Lower lobe of right lung (tissue), 2 donors: ENCODE data around the gene TMEM253. TPM values are rescaled to one million over a fixed set of nuclear protein-coding genes. Genes with fewer than 3 reads are reported as not detected.
A peak's percentile ranks its signal among the peaks of the same experiment; 100 is the strongest.

ENCODE experiments used
- ATAC-seq, 2 donors: fragments of 200-7000 bp; cut with Tn5 transposase; one replicate each; pipeline ENCODE4 v1.9.1; 2020 to 2022; ENCODE audit warnings: mild to moderate bottlenecking in 2 of 2, moderate library complexity in 2 of 2
- DNase-seq: peaks from one replicate; pipeline ENCODE4 v3.0.0-alpha.2; 2020
- H3K27ac ChIP-seq: fragments of 200-600 bp; one replicate; pipeline ENCODE4 v1.8.0; 2022
- H3K27me3 ChIP-seq: fragments of 200-600 bp; one replicate; pipeline ENCODE4 v1.8.0; 2022; ENCODE audit warnings: low read depth
- H3K36me3 ChIP-seq: fragments of 200-600 bp; one replicate; pipeline ENCODE4 v1.8.0; 2022; ENCODE audit warnings: mild to moderate bottlenecking
- H3K4me1 ChIP-seq: fragments of 200-600 bp; one replicate; pipeline ENCODE4 v1.8.0; 2022
- H3K4me3 ChIP-seq: fragments of 200-600 bp; one replicate; pipeline ENCODE4 v1.8.0; 2022; ENCODE audit warnings: mild to moderate bottlenecking
- H3K9me3 ChIP-seq: fragments of 200-600 bp; one replicate; pipeline ENCODE4 v1.8.0; 2022
- intact Hi-C: fragments of 100-400 bp; cut with DNase I; formaldehyde crosslinking; loops from one replicate; pipeline ENCODE4 v1.11.0; 2022
- long read RNA-seq: library from polyadenylated mRNA; unstranded; transcript quantifications from one replicate; pipeline ENCODE4 v2.0.0, GENCODE V29; 2021
- total RNA-seq: library from RNA; stranded (reverse); fragmentation: NEBNext Ultra II Directional; extraction: Animal tissue kit (Norgen Biotek cat#: 25700); gene quantifications from one replicate; pipeline ENCODE4 v1.2.1, GENCODE V29; 2021
- TF ChIP-seq, protein P1 (sequence below): fragments of 200-600 bp; IDR thresholded peaks from one replicate; pipeline ENCODE4 v1.8.0; 2022; ENCODE audit warnings: antibody characterized with exemption, mild to moderate bottlenecking
- donor health status: DM: no; HTN: yes; CAD: no; lungs with severe emphysema.

TMEM253 gene
- 0.50 TPM for total RNA-seq
- long read RNA-seq = 0 reads

DNA sequence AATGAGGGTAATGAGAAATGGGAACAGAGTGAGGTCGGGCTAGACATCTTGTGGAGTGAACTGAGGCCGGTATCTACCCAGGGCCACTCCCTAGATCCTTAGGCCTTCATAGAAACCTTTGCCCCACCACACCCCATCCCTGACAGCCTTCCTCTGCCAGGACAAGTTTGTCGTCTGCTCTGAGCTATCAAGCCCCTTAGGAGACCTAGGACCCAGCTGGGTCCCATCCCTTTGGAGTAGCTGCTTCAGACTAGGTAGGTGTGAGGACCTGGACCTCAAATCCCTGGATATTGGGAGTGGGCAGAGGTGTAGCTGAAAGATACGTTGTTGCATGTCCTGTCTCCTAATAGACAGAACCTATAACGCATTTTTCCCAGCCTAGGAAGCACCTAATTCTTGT lies at the start of gene TMEM253:
TSS of gene TMEM253 (plus strand) at position 136 of the 400 bp plus-strand sequence. CDS start 278 bp downstream, outside the sequence.
- Histone ChIP-seq H3K27ac (no peak within 1 kb of the TSS), H3K9me3 (no peaks in the 10 kb centered on the region), H3K4me3 (no peak within 1 kb of the TSS), H3K36me3 (no peaks in the 10 kb centered on the region), H3K4me1 (peaks cover 36% of the 10 kb centered on the region), H3K27me3 (no peaks in the 10 kb centered on the region)
- DNase-seq (no peak), ATAC-seq (no peak)
- TF ChIP-seq, protein P1, sequence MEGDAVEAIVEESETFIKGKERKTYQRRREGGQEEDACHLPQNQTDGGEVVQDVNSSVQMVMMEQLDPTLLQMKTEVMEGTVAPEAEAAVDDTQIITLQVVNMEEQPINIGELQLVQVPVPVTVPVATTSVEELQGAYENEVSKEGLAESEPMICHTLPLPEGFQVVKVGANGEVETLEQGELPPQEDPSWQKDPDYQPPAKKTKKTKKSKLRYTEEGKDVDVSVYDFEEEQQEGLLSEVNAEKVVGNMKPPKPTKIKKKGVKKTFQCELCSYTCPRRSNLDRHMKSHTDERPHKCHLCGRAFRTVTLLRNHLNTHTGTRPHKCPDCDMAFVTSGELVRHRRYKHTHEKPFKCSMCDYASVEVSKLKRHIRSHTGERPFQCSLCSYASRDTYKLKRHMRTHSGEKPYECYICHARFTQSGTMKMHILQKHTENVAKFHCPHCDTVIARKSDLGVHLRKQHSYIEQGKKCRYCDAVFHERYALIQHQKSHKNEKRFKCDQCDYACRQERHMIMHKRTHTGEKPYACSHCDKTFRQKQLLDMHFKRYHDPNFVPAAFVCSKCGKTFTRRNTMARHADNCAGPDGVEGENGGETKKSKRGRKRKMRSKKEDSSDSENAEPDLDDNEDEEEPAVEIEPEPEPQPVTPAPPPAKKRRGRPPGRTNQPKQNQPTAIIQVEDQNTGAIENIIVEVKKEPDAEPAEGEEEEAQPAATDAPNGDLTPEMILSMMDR = no peak
- intact Hi-C loops = no loop called here

DNA sequence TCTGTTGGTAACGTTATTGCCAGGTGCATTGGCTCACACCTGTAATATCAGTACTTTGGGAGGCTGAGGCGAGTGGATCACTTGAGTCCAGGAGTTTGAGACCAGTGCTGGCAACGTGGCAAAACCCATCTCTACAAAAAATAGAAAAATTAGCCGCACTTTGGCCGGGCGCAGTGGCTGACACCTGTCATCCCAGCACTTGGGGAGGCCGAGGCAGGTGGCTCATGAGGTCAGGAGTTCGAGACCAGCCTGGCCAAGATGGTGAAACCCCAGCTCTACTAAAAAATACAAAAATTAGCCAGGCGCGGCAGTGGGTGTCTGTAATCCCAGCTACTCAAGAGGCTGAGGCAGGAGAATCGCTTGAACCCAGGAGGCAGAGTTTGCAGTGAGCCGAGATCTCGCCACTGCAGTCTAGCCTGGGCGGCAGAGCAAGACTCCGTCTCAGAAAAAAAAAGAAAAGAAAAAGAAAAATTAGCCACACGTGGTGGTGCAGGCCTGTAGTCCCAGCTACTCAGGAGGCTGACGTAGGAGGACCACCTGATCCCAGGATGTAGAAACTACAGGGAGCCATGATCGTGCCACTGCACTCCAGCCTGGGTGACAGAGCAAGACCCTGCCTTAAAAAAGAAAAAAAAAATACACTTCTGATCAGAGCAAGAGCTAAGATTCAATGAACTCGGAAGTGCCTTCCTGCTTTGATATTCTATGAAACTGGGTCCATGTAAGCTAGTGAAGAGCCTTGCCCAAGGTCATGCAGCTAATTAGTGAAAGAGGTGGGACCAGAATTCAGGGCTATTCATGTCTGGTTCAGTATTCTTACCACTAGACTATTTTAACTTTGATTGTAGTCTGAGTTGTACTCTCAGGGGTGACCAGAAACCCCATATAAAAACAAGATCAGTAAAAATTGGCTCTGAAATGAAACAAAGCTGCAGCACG lies 47.4 kb upstream of the TMEM253 start:
- Histone ChIP-seq H3K36me3 (no peaks in the 10 kb centered on the region), H3K9me3 (no peaks in the 10 kb centered on the region), H3K4me1 (peaks cover 10% of the 10 kb centered on the region), H3K27ac (no peak overlapping the region), H3K4me3 (no peak overlapping the region), H3K27me3 (no peaks in the 10 kb centered on the region)
- no peak for ATAC-seq
- TF ChIP-seq, protein P1 = no peak
- no peak for DNase-seq
- intact Hi-C loops = no loop called here

DNA sequence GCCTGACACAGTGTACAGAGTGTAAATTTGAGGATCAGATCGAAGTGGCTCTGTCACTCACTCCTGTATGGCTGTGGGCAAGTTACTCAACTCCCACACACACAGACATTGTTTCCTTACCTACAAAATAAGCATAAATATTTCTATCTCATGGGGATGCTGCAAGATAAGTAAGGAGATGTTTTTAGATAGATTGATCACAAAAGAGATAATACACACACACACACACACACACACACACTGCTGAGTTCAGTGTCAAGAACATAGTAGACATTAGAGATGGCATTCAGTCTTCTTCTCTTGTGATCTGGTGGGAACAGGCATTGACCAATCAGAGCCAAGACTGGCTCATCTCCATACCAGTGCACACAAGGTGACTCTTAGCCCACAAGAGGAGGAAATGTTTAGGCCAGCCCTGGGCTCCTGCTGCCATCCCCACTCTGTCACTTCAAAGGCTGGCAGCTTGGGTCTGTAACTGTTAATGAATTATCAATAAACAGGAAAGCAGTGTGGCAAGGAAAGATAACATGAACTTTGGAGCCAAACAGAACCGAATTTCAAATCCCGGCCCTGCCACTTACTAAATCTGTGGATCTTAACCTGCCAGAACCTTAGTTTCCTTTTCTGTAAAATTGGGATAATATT lies 46.6 kb upstream of the TMEM253 start:
- TF ChIP-seq, protein P1 = no peak
- DNase-seq = no peak
- no peak for ATAC-seq
- Histone ChIP-seq H3K4me3 (no peak overlapping the region), H3K27ac (no peak overlapping the region), H3K9me3 (no peaks in the 10 kb centered on the region), H3K36me3 (no peaks in the 10 kb centered on the region), H3K4me1 (peaks cover 7% of the 10 kb centered on the region), H3K27me3 (no peaks in the 10 kb centered on the region)
- intact Hi-C loops = no loop called here

DNA sequence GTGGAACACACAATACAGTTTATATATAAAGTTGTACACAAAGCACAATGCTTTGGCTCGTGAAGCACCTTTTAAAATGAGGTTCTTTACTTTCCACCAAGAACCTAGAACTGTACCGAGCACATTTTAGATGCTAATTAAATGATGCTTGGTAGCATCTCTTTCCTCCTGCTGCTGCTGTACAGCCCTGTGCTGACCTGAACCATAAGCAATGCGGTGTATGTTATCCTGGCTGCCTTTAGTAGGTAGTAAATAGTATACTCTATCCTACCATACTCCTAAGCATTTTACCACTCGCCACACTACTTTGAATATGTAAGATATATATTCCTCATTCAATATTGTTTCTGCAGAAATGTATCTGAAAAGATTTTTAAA lies 46.1 kb upstream of the TMEM253 start:
- no peak for ATAC-seq
- TF ChIP-seq, protein P1 = no peak

DNA sequence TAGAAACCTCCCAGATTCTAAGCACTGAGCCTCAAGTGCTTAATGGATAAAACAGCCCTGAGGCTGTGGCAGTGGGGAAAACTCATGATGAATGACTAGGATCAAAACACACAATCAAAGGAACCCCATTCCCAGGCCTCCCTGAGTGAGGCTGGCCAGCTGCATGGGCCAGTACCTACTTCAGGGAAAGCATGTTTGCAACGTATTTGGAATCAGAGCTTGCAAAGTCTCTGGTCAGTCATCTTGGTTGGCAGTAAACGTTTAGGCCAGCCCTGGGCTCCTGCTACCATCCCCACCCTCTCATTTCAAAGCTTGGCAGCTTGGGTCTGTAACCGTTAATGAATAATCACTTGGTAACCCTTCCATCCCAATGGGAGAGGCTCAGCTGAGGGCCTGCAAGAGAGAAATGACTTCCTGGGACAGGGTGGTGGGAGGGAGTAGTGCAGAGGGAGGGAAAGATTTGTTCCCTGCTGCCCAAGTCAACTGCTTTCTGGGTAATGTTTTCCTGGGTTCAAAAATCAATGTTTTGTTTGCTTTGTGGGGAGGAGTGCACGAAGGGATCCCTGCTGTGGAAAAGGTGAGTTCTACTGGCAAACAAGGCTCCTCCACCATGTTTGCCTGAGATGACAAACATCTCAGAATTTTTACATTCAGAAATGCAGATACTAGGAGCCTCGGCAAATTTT lies 45.3 kb upstream of the TMEM253 start:
- Histone ChIP-seq H3K36me3 (no peaks in the 10 kb centered on the region), H3K27me3 (no peaks in the 10 kb centered on the region), H3K27ac (no peak overlapping the region), H3K9me3 (no peaks in the 10 kb centered on the region), H3K4me1 (peaks cover 7% of the 10 kb centered on the region), H3K4me3 (no peak overlapping the region)
- TF ChIP-seq, protein P1 = no peak
- ATAC-seq = no peak
- no peak for DNase-seq
- intact Hi-C loops = no loop called here

More for the DNA sequence above, 46.1 kb upstream of the TMEM253 start:
- DNase-seq = no peak
- Histone ChIP-seq H3K4me1 (peaks cover 7% of the 10 kb centered on the region), H3K4me3 (no peak overlapping the region), H3K9me3 (no peaks in the 10 kb centered on the region), H3K27ac (peak overlapping the region; percentile 14), H3K36me3 (no peaks in the 10 kb centered on the region), H3K27me3 (no peaks in the 10 kb centered on the region)
- intact Hi-C loops = no loop called here
